Neural cell (in vitro differentiated cells): ENCODE measurements around the gene RYR1.

ENCODE experiments used
- CTCF ChIP-seq: fragments of 450-650 bp; IDR thresholded peaks from 2 replicates; pipeline ENCODE4 v1.5.1; 2014; ENCODE audit warnings: antibody characterized with exemption, mild to moderate bottlenecking, moderate library complexity; ENCODE audit not compliant: poor library complexity, severe bottlenecking
- EP300 ChIP-seq: fragments of 450-650 bp; conservative IDR thresholded peaks from 2 replicates; pipeline ENCODE4 v1.6.1; 2014; ENCODE audit warnings: antibody characterized with exemption, mild to moderate bottlenecking, moderate library complexity; ENCODE audit not compliant: poor library complexity, severe bottlenecking
- EZH2 ChIP-seq: fragments of 200-600, 300-800 bp; shearing (Covaris generic), sonication (generic); IDR thresholded peaks from 2 replicates; pipeline ENCODE4 v1.6.1; 2014; ENCODE audit warnings: antibody characterized with exemption, low read length, borderline replicate concordance, mild to moderate bottlenecking; ENCODE audit not compliant: insufficient read depth, poor library complexity, severe bottlenecking
- MXI1 ChIP-seq: fragments of 450-650 bp; conservative IDR thresholded peaks from 2 replicates; pipeline ENCODE4 v1.6.1; 2014; ENCODE audit warnings: antibody characterized with exemption, mild to moderate bottlenecking; ENCODE audit not compliant: poor library complexity, severe bottlenecking
- RAD21 ChIP-seq: fragments of 450-650 bp; conservative IDR thresholded peaks from 2 replicates; pipeline ENCODE4 v1.6.1; 2014; ENCODE audit warnings: antibody characterized with exemption, mild to moderate bottlenecking, moderate library complexity
- TAF1 ChIP-seq: IDR thresholded peaks from 2 replicates; pipeline ENCODE4 v1.6.1; 2012; ENCODE audit warnings: low read depth
- TF ChIP-seq, protein P1 (sequence below): IDR thresholded peaks from 2 replicates; pipeline ENCODE4 v1.6.1; 2012; ENCODE audit warnings: borderline replicate concordance

DNA sequence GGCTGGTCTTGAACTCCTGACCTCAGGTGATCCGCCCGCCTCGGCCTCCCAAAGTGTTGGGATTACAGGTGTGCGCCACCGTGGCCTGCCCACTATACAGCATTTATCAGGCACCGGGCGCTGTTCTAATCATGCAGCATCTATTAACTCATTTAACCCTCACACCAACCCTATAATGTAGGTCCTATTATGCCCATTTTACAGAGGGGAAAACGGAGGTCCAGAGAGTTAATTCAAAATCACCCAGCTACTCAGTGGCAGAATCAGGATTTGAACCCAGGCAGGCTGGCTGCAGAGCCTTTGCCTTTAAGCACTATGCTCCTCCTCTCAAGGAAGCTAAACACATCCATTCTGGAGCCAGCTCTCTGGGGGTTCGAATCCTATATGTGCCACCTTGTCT is 130.0 kb downstream of the RYR1 start:
- TF ChIP-seq, protein P1, sequence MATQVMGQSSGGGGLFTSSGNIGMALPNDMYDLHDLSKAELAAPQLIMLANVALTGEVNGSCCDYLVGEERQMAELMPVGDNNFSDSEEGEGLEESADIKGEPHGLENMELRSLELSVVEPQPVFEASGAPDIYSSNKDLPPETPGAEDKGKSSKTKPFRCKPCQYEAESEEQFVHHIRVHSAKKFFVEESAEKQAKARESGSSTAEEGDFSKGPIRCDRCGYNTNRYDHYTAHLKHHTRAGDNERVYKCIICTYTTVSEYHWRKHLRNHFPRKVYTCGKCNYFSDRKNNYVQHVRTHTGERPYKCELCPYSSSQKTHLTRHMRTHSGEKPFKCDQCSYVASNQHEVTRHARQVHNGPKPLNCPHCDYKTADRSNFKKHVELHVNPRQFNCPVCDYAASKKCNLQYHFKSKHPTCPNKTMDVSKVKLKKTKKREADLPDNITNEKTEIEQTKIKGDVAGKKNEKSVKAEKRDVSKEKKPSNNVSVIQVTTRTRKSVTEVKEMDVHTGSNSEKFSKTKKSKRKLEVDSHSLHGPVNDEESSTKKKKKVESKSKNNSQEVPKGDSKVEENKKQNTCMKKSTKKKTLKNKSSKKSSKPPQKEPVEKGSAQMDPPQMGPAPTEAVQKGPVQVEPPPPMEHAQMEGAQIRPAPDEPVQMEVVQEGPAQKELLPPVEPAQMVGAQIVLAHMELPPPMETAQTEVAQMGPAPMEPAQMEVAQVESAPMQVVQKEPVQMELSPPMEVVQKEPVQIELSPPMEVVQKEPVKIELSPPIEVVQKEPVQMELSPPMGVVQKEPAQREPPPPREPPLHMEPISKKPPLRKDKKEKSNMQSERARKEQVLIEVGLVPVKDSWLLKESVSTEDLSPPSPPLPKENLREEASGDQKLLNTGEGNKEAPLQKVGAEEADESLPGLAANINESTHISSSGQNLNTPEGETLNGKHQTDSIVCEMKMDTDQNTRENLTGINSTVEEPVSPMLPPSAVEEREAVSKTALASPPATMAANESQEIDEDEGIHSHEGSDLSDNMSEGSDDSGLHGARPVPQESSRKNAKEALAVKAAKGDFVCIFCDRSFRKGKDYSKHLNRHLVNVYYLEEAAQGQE = no peak
- TF ChIP-seq CTCF (no peak), RAD21 (no peak), EZH2 (no peak), EP300 (no peak), TAF1 (no peak), MXI1 (no peak)
